K562 (cell line): ENCODE results near the gene FAAP100. TPM values are rescaled to one million over a fixed set of nuclear protein-coding genes. Genes with fewer than 3 reads are reported as not detected.

Experiments used
- CBX3 ChIP-seq, 2 experiments: IDR thresholded peaks; 1 replicate in 1 of 2; 2 replicates in 1 of 2; pipeline ENCODE4 v1.6.1; 2012; ENCODE audit warnings: inconsistent platforms in 2 of 2, low read length in 2 of 2, borderline replicate concordance in 1 of 2, control low read depth in 1 of 2
- CC2D1A ChIP-seq: fragments of 450-650 bp; IDR thresholded peaks from 2 replicates; pipeline ENCODE4 v1.6.1; 2017; ENCODE audit warnings: mild to moderate bottlenecking
- CEBPG ChIP-seq, 3 experiments: fragments of 200-800 bp in 1 of 3; sonication (Bioruptor generic) in 1 of 3; sonication (generic) in 1 of 3; formaldehyde crosslinking in 1 of 3; IDR thresholded peaks in 2 of 3; conservative IDR thresholded peaks in 1 of 3; 2 replicates each; pipeline versions ENCODE4 v1.6.1 to v1.8.0; 2016 to 2022; ENCODE audit warnings: missing compliant biosample characterization in 2 of 3, missing genetic modification characterization in 2 of 3, mild to moderate bottlenecking in 1 of 3, missing genetic modification reagents in 1 of 3
- CHD2 ChIP-seq: IDR thresholded peaks from 2 replicates; pipeline ENCODE4 v1.6.1; 2011; ENCODE audit warnings: low read depth, low read length
- CTBP1 ChIP-seq: fragments of 450-650 bp; IDR thresholded peaks from 2 replicates; pipeline ENCODE4 v1.6.1; 2016; ENCODE audit warnings: borderline replicate concordance
- ETV1 ChIP-seq: fragments of 450-650 bp; conservative IDR thresholded peaks from 2 replicates; pipeline ENCODE4 v1.6.1; 2016; ENCODE audit warnings: missing genetic modification characterization, control low read depth, low read depth, missing compliant biosample characterization
- GATAD2B ChIP-seq: fragments of 450-650 bp; IDR thresholded peaks from 2 replicates; pipeline ENCODE4 v1.6.1; 2017; ENCODE audit warnings: mild to moderate bottlenecking, borderline replicate concordance
- HIVEP1 ChIP-seq: fragments of 250-450 bp; sonication (Bioruptor Pico); IDR thresholded peaks from 2 replicates; pipeline ENCODE4 v1.4.0; 2020; ENCODE audit warnings: mild to moderate bottlenecking
- JUNB ChIP-seq: fragments of 450-650 bp; formaldehyde crosslinking; conservative IDR thresholded peaks from 2 replicates; pipeline ENCODE4 v1.4.0; 2020; ENCODE audit warnings: mild to moderate bottlenecking
- KLF6 ChIP-seq: fragments of 250-450 bp; sonication (Bioruptor Pico); IDR thresholded peaks from 2 replicates; pipeline ENCODE4 v1.4.0; 2020; ENCODE audit warnings: mild to moderate bottlenecking, moderate library complexity, borderline replicate concordance
- MAFK ChIP-seq: IDR thresholded peaks from 2 replicates; pipeline ENCODE4 v1.6.1; 2011; ENCODE audit warnings: low read length, improper control_type of control experiment
- NUFIP1 ChIP-seq: fragments of 450-650 bp; IDR thresholded peaks from 2 replicates; pipeline ENCODE4 v1.6.1; 2018; ENCODE audit not compliant: partially characterized antibody
- POLR3G ChIP-seq: IDR thresholded peaks from 2 replicates; pipeline ENCODE4 v1.6.1; 2011; ENCODE audit not compliant: insufficient read length, insufficient replicate concordance; ENCODE audit errors: extremely low read depth
- RCOR1 ChIP-seq, 2 experiments: IDR thresholded peaks; 2 replicates each; pipeline ENCODE4 v1.6.1; 2012; ENCODE audit warnings: low read depth in 2 of 2, low read length in 2 of 2, borderline replicate concordance in 1 of 2, improper control_type of control experiment in 1 of 2
- SLC30A9 ChIP-seq: fragments of 250-450 bp; sonication (Bioruptor Pico); IDR thresholded peaks from 2 replicates; pipeline ENCODE4 v1.8.0; 2022; ENCODE audit warnings: mild to moderate bottlenecking, moderate library complexity
- SMC3 ChIP-seq: conservative IDR thresholded peaks from 2 replicates; pipeline ENCODE4 v1.6.1; 2011; ENCODE audit warnings: low read depth, low read length, improper control_type of control experiment; ENCODE audit not compliant: insufficient read depth
- SP2 ChIP-seq: IDR thresholded peaks from 2 replicates; pipeline ENCODE4 v1.6.1; 2011; ENCODE audit warnings: mild to moderate bottlenecking, low read depth, low read length, moderate library complexity; ENCODE audit not compliant: poor library complexity, severe bottlenecking; ENCODE audit errors: extremely low read depth
- SREBF2 ChIP-seq: sonication (generic); formaldehyde crosslinking; IDR thresholded peaks from 2 replicates; pipeline ENCODE4 v1.4.0; 2020; ENCODE audit warnings: mild to moderate bottlenecking, missing genetic modification reagents
- TBP ChIP-seq: optimal IDR thresholded peaks from 2 replicates; pipeline ENCODE3; 2011; ENCODE audit warnings: low read depth, low read length, improper control_type of control experiment
- ZNF445 ChIP-seq: fragments of 250-450 bp; sonication (Bioruptor Pico); IDR thresholded peaks from 2 replicates; pipeline ENCODE4 v1.4.0; 2020; ENCODE audit warnings: low read depth, mild to moderate bottlenecking, moderate library complexity
- ZNF589 ChIP-seq: fragments of 200-800 bp; sonication (Bioruptor generic); IDR thresholded peaks from 2 replicates; pipeline ENCODE4 v1.6.1; 2016; ENCODE audit warnings: low read depth, missing genetic modification characterization, missing compliant biosample characterization
- polyA plus RNA-seq, 8 experiments: library from polyadenylated mRNA; depleted of rRNA in 4 of 8; stranded (reverse) in 5 of 8; unstranded in 3 of 8; fragments of >200 nt; fragmentation: Nextera tagmentation in 2 of 8; fragmentation: Illumina TruSeq in 1 of 8; extraction: Ambion mirVana in 2 of 8; extraction: Trizol in 1 of 8; gene quantifications; 2 replicates each; pipeline versions ENCODE4 v1.2.1 to v1.2.3, GENCODE V29; 2011 to 2014; ENCODE audit warnings: inconsistent platforms in 1 of 8, missing spikeins in 1 of 8
- total RNA-seq, 7 experiments: library from RNA; depleted of rRNA in 6 of 7; stranded (reverse); fragments of >200 nt in 6 of 7; fragmentation: Illumina TruSeq in 2 of 7; extraction: Trizol in 2 of 7; gene quantifications; 2 replicates each; pipeline versions ENCODE4 v1.2.1 to v1.2.3, GENCODE V29; 2011 to 2021; ENCODE audit warnings: low replicate concordance in 1 of 7
- TF ChIP-seq, protein P1 (sequence below), 2 experiments: fragments of 450-650 bp; IDR thresholded peaks; 2 replicates each; pipeline ENCODE4 v1.6.1; 2016
- TF ChIP-seq, protein P2 (sequence below): fragments of 450-650 bp; IDR thresholded peaks from 2 replicates; pipeline ENCODE4 v1.6.1; 2017; ENCODE audit warnings: antibody characterized with exemption
- TF ChIP-seq, protein P3 (sequence below): sonication (generic); formaldehyde crosslinking; IDR thresholded peaks from 2 replicates; pipeline ENCODE4 v1.8.0; 2022; ENCODE audit warnings: missing genetic modification reagents, mild to moderate bottlenecking, borderline replicate concordance

FAAP100 gene
- total and polyA plus RNA-seq, 9 of the 15 experiments (the other 6 are each of a cell fraction or from before 2014, with no cell fraction given): 0.31 to 51.2 (median 12.6) TPM

DNA sequence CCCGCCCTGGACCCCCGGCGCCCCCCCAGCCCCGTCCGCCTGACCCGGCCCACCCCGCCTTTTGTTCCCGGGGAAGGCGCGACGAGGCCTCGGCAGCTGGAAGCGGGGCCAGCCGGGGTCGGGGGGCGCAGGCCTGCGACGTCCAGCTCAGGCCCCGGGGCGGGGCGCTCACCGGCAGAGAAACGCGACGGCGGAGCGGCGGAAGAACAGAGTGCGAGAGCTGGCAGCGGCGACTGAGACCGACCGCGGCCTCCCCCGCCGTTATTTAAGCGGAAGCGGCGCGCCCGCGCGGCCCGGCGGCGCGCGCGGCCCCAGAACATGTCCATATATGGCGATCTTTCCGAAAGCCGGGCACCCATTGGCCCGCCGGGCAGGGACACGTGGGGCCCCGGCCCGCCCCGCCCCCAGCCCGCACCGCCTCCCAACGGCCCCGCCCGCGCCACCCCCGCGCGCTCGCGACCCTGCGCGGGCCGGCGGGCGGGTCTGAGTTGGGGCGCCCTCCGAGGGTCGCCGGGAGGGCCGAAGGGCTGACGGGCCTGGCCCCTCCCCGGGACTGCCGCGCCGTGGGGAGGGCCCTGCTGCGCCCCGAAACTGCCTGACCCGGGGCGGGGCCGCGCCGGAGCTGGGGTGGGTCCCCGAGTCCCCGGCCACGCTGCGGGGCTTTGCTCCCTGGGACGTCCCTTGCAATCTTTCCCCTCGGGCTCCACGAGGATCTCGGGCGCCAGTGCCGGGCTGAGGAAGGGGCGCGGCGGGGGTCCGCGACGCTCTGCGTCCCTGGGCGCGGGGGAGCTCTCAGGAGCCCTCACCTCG, 39.4 kb downstream of the FAAP100 start, which contains the start of gene ACTG1 (continued):
- TF ChIP-seq, protein P1, sequence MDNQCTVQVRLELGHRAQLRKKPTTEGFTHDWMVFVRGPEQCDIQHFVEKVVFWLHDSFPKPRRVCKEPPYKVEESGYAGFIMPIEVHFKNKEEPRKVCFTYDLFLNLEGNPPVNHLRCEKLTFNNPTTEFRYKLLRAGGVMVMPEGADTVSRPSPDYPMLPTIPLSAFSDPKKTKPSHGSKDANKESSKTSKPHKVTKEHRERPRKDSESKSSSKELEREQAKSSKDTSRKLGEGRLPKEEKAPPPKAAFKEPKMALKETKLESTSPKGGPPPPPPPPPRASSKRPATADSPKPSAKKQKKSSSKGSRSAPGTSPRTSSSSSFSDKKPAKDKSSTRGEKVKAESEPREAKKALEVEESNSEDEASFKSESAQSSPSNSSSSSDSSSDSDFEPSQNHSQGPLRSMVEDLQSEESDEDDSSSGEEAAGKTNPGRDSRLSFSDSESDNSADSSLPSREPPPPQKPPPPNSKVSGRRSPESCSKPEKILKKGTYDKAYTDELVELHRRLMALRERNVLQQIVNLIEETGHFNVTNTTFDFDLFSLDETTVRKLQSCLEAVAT (IDR thresholded peaks at IDR 0.05): no peak; a peak in 2 of 4 replicates
- TF ChIP-seq SREBF2: no peak
- TF ChIP-seq GATAD2B: peak; percentile 100
- no peak for TF ChIP-seq CC2D1A
- no peak for TF ChIP-seq CHD2
- TF ChIP-seq CTBP1: 0 out of 2 replicates have a peak, but pooled peaks have one; percentile 8
- TF ChIP-seq MAFK: peak; percentile 44; the same call in 1 of the 2 replicates
- no peak for TF ChIP-seq POLR3G
- TF ChIP-seq SP2: no peak
- no peak for TF ChIP-seq TBP
- TF ChIP-seq ETV1 (tag): no peak
- no peak for TF ChIP-seq RCOR1 (IDR thresholded peaks at IDR 0.05; ENCODE audit: borderline replicate concordance in 1 of 2, low read depth in 2 of 2, low read length in 2 of 2)
- no peak for TF ChIP-seq SLC30A9 (CRISPR knock-in tag)
- TF ChIP-seq HIVEP1: no peak
- TF ChIP-seq, protein P2, sequence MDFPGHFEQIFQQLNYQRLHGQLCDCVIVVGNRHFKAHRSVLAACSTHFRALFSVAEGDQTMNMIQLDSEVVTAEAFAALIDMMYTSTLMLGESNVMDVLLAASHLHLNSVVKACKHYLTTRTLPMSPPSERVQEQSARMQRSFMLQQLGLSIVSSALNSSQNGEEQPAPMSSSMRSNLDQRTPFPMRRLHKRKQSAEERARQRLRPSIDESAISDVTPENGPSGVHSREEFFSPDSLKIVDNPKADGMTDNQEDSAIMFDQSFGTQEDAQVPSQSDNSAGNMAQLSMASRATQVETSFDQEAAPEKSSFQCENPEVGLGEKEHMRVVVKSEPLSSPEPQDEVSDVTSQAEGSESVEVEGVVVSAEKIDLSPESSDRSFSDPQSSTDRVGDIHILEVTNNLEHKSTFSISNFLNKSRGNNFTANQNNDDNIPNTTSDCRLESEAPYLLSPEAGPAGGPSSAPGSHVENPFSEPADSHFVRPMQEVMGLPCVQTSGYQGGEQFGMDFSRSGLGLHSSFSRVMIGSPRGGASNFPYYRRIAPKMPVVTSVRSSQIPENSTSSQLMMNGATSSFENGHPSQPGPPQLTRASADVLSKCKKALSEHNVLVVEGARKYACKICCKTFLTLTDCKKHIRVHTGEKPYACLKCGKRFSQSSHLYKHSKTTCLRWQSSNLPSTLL: no peak
- TF ChIP-seq SMC3: no peak
- no peak for TF ChIP-seq CBX3 (IDR thresholded peaks at IDR 0.05; ENCODE audit: borderline replicate concordance in 1 of 2, low read length in 2 of 2)
- no peak for TF ChIP-seq ZNF445
- TF ChIP-seq CEBPG (CRISPR knock-in tag; IDR thresholded peaks at IDR 0.05): no peak
- TF ChIP-seq CEBPG (tag; conservative IDR thresholded peaks at IDR 0.05 in 1 of 2, IDR thresholded peaks at IDR 0.05 in 1 of 2): no peak
- TF ChIP-seq JUNB (CRISPR knock-in tag): no peak
- TF ChIP-seq ZNF589 (CRISPR knock-in tag): peak; percentile 94; the same call in 1 of the 2 replicates
- TF ChIP-seq KLF6 (CRISPR knock-in tag): no peak
- no peak for TF ChIP-seq NUFIP1
- TF ChIP-seq, protein P3, sequence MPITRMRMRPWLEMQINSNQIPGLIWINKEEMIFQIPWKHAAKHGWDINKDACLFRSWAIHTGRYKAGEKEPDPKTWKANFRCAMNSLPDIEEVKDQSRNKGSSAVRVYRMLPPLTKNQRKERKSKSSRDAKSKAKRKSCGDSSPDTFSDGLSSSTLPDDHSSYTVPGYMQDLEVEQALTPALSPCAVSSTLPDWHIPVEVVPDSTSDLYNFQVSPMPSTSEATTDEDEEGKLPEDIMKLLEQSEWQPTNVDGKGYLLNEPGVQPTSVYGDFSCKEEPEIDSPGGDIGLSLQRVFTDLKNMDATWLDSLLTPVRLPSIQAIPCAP (CRISPR knock-in tag): no peak
